IMR-90 (cell line): Measurements from ENCODE around the gene UBE2N. TPM values are rescaled to one million over a fixed set of nuclear protein-coding genes. Genes with fewer than 3 reads are reported as not detected.

Experiments used
- ATAC-seq: fragments of 200-7000 bp; cut with Tn5 transposase; 2 replicates; pipeline ENCODE4 v1.9.1; 2020; ENCODE audit warnings: low read depth, mild to moderate bottlenecking, moderate library complexity
- BruUV-seq: library from RNA; stranded (reverse); fragments of 400-500 nt; replicated peaks from 2 replicates; lab custom pipeline; 2021; lab: Mats Ljungman, UMichigan
- CTCF ChIA-PET: fragments of 300-600 bp; formaldehyde crosslinking; extraction: SDS; loops from one replicate; lab custom pipeline; 2021; ENCODE audit warnings: antibody characterized with exemption; lab: Yijun Ruan, JAX
- POLR2A ChIA-PET: fragments of 300-600 bp; sonication (Branson Sonifier 250); formaldehyde crosslinking; loops from one replicate; lab custom pipeline; 2022; ENCODE audit warnings: antibody characterized with exemption; ENCODE audit not compliant: unreplicated experiment; lab: Charles Lee
- DNase-seq: peaks from one replicate; pipeline ENCODE4 v3.0.0; 2013
- H2AFZ ChIP-seq: replicated peaks from 2 replicates; pipeline ENCODE3; 2013; ENCODE audit warnings: low read length, mild to moderate bottlenecking; ENCODE audit not compliant: poor library complexity
- H2AK5ac ChIP-seq: 2 replicates; pipeline ENCODE4 v1.6.1; 2013; ENCODE audit warnings: low read depth, low read length, inconsistent platforms
- H2AK9ac ChIP-seq: replicated peaks from 2 replicates; pipeline ENCODE3; 2013; ENCODE audit warnings: mild to moderate bottlenecking, low read depth, low read length, moderate library complexity; ENCODE audit not compliant: poor library complexity
- H2BK120ac ChIP-seq: 2 replicates; pipeline ENCODE4 v1.6.1; 2013; ENCODE audit warnings: low read depth, low read length, inconsistent platforms
- H2BK15ac ChIP-seq: 3 replicates; pipeline ENCODE4 v1.6.1; 2013; ENCODE audit warnings: low read depth, low read length, inconsistent platforms
- H2BK20ac ChIP-seq: 2 replicates; pipeline ENCODE4 v1.6.1; 2013; ENCODE audit warnings: low read depth, mild to moderate bottlenecking, inconsistent platforms, low read length, moderate library complexity
- H2BK5ac ChIP-seq: 2 replicates; pipeline ENCODE4 v1.6.1; 2013; ENCODE audit warnings: mild to moderate bottlenecking, low read depth, low read length, inconsistent platforms; ENCODE audit not compliant: poor library complexity, severe bottlenecking
- H3K14ac ChIP-seq: replicated peaks from 2 replicates; pipeline ENCODE4 v1.6.1; 2013; ENCODE audit warnings: low read depth, low read length, inconsistent platforms
- H3K18ac ChIP-seq: 2 replicates; pipeline ENCODE4 v1.6.1; 2013; ENCODE audit warnings: low read depth, low read length, control low read depth
- H3K23ac ChIP-seq: 2 replicates; pipeline ENCODE4 v1.6.1; 2013; ENCODE audit warnings: low read depth, low read length, inconsistent platforms
- H3K27ac ChIP-seq: 2 replicates; pipeline ENCODE4 v1.5.1; 2013; ENCODE audit warnings: mild to moderate bottlenecking, control low read depth, low read length; ENCODE audit not compliant: insufficient read depth
- H3K27me3 ChIP-seq: 2 replicates; pipeline ENCODE4 v1.6.1; 2013; ENCODE audit warnings: low read length; ENCODE audit not compliant: control insufficient read depth, insufficient read depth
- H3K36me3 ChIP-seq: 2 replicates; pipeline ENCODE4 v1.6.1; 2013; ENCODE audit warnings: low read length, mixed read lengths; ENCODE audit not compliant: control insufficient read depth, insufficient read depth
- H3K4ac ChIP-seq: 2 replicates; pipeline ENCODE4 v1.6.1; 2013; ENCODE audit warnings: low read depth, low read length, inconsistent platforms
- H3K4me1 ChIP-seq: 2 replicates; pipeline ENCODE4 v1.6.1; 2013; ENCODE audit warnings: low read length, mixed read lengths; ENCODE audit not compliant: control insufficient read depth, insufficient read depth
- H3K4me2 ChIP-seq: 2 replicates; pipeline ENCODE4 v1.6.1; 2013; ENCODE audit warnings: low read depth, mild to moderate bottlenecking, control low read depth, low read length, moderate library complexity
- H3K4me3 ChIP-seq: 2 replicates; pipeline ENCODE4 v1.5.1; 2013; ENCODE audit warnings: low read depth, mild to moderate bottlenecking, control low read depth, low read length, moderate library complexity; ENCODE audit not compliant: insufficient read depth
- H3K56ac ChIP-seq: 2 replicates; pipeline ENCODE4 v1.6.1; 2013; ENCODE audit warnings: low read length, inconsistent platforms; ENCODE audit not compliant: insufficient read depth; ENCODE audit errors: extremely low read depth
- H3K79me1 ChIP-seq, 2 experiments: 2 replicates each; pipeline ENCODE4 v1.6.1; 2013; ENCODE audit warnings: low read length in 2 of 2, inconsistent platforms in 1 of 2, low read depth in 1 of 2
- H3K9ac ChIP-seq: 2 replicates; pipeline ENCODE4 v1.6.1; 2013; ENCODE audit warnings: low read depth, low read length, control low read depth
- H3K9me1 ChIP-seq: 2 replicates; pipeline ENCODE4 v1.6.1; 2013; ENCODE audit warnings: low read length, inconsistent platforms; ENCODE audit not compliant: insufficient read depth
- H3K9me3 ChIP-seq: 2 replicates; pipeline ENCODE4 v1.6.1; 2013; ENCODE audit warnings: low read length; ENCODE audit not compliant: control insufficient read depth, insufficient read depth
- H4K20me1 ChIP-seq: 2 replicates; pipeline ENCODE4 v1.6.1; 2013; ENCODE audit warnings: low read length, inconsistent platforms; ENCODE audit not compliant: insufficient read depth
- H4K5ac ChIP-seq: 2 replicates; pipeline ENCODE4 v1.6.1; 2013; ENCODE audit warnings: mild to moderate bottlenecking, low read depth, low read length, control low read depth
- H4K8ac ChIP-seq, 2 experiments: 2 replicates each; pipeline ENCODE4 v1.6.1; 2013; ENCODE audit warnings: low read depth in 2 of 2, low read length in 2 of 2, control low read depth in 1 of 2, inconsistent platforms in 1 of 2
- H4K91ac ChIP-seq: 2 replicates; pipeline ENCODE4 v1.6.1; 2013; ENCODE audit warnings: low read depth, low read length, inconsistent platforms; ENCODE audit not compliant: insufficient read depth
- BHLHE40 ChIP-seq: fragments of 150-350 bp; IDR thresholded peaks from 2 replicates; pipeline ENCODE4 v1.6.1; 2016; ENCODE audit warnings: mild to moderate bottlenecking, low read depth, low read length
- ELK1 ChIP-seq: fragments of 150-350 bp; IDR thresholded peaks from 2 replicates; pipeline ENCODE4 v1.6.1; 2016; ENCODE audit warnings: low read depth, mild to moderate bottlenecking, low read length, moderate library complexity, borderline replicate concordance
- MAFK ChIP-seq: IDR thresholded peaks from 2 replicates; pipeline ENCODE4 v1.6.1; 2012; ENCODE audit warnings: low read depth, low read length, improper control_type of control experiment
- MAZ ChIP-seq: IDR thresholded peaks from 2 replicates; pipeline ENCODE4 v1.6.1; 2012; ENCODE audit warnings: low read depth, mild to moderate bottlenecking, low read length, improper control_type of control experiment, moderate library complexity, borderline replicate concordance
- MXI1 ChIP-seq: IDR thresholded peaks from 2 replicates; pipeline ENCODE4 v1.6.1; 2012; ENCODE audit warnings: low read depth, mild to moderate bottlenecking, low read length, moderate library complexity, borderline replicate concordance
- POLR2A ChIP-seq: IDR thresholded peaks from 2 replicates; pipeline ENCODE4 v1.6.1; 2012; ENCODE audit warnings: mild to moderate bottlenecking, low read depth, low read length
- RCOR1 ChIP-seq: IDR thresholded peaks from 2 replicates; pipeline ENCODE4 v1.6.1; 2012; ENCODE audit warnings: mild to moderate bottlenecking, low read length, improper control_type of control experiment; ENCODE audit not compliant: insufficient replicate concordance
- WGBS, 2 experiments: methylation state at CpG; one replicate each; pipeline versions ENCODE4 v1.1.5 to v1.1.7; 2013; ENCODE audit warnings: missing lambda C conversion rate in 2 of 2; ENCODE audit not compliant: insufficient read length in 1 of 2; ENCODE audit errors: extremely low coverage in 2 of 2; 5-methylcytosine and 5-hydroxymethylcytosine counted together
- dilution Hi-C: fragments of 300-500 bp; cut with HindIII; formaldehyde crosslinking; loops from one replicate; pipeline ENCODE4 v1.14.3; 2018; ENCODE audit warnings: low sequenced_read_pairs; ENCODE audit not compliant: unreplicated experiment
- in situ Hi-C: fragments of 300-500 bp; cut with MboI; formaldehyde crosslinking; loops from 3 replicates; pipeline ENCODE4 v1.14.3; 2019; ENCODE audit warnings: low sequenced_read_pairs, inconsistent platforms, mixed read lengths
- intact Hi-C: fragments of 100-400 bp; cut with micrococcal nuclease; formaldehyde crosslinking; loops from 2 replicates; pipeline ENCODE4 v1.10.0; 2022
- microRNA-seq, 2 experiments: library from miRNA; stranded (forward) in 1 of 2; unstranded in 1 of 2; fragments of 10-50 nt in 1 of 2; fragments of <30 nt in 1 of 2; gene quantifications in 1 of 2; microRNA quantifications in 1 of 2; one replicate each; pipeline versions ENCODE3 to v1.1.0; 2013 to 2020; ENCODE audit not compliant: insufficient read depth in 1 of 2, insufficient read length in 1 of 2, unreplicated experiment in 1 of 2
- polyA plus RNA-seq, 3 experiments: library from polyadenylated mRNA; depleted of rRNA; stranded (reverse); fragments of >200 nt; gene quantifications; 2 replicates each; pipeline ENCODE4 v1.2.3, GENCODE V29; 2012; ENCODE audit warnings: low replicate concordance in 1 of 3
- small RNA-seq, 5 experiments: library from RNA; depleted of rRNA; stranded (forward); fragments of <200 nt; gene quantifications; one replicate each; pipeline ENCODE3, GENCODE V24; 2012
- total RNA-seq: library from RNA; depleted of rRNA; stranded (reverse); fragments of >200 nt; gene quantifications from 2 replicates; pipeline ENCODE4 v1.2.3, GENCODE V29; 2012; rRNA removed

The UBE2N gene
- total and polyA plus RNA-seq, 2 of the 4 experiments (the other 2 are of a cell fraction): 64.5 to 103 TPM

DNA sequence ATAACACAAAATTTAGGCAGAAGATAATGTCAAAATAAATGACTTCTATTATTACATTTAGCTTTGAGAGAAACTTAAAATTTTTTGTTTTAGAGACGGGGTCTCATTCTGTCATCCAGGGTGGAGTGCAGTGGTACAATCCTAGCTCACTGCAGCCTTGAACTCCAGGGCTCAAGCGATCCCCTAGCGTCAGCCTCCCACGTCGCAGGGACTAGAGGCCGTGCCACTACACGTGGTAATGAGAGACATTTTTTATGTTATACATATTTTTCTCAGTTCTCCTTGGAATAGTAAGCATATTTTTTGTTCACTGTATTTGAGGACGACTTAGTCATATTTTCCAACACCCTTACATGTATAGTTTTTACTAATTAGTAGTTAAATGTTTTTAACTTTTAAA lies 85.5 kb downstream of the UBE2N start:
- Histone ChIP-seq H3K56ac (no peak overlapping the region), H3K27me3 (no peaks in the 10 kb centered on the region), H2AFZ (no peak overlapping the region), H3K27ac (no peak overlapping the region), H2AK5ac (no peak overlapping the region), H3K14ac (no peak overlapping the region), H3K9ac (no peak overlapping the region), H3K9me1 (no peaks in the 10 kb centered on the region), H3K36me3 (no peaks in the 10 kb centered on the region), H2BK20ac (no peak overlapping the region), H4K91ac (no peak overlapping the region), H3K4ac (no peak overlapping the region), H2AK9ac (no peak overlapping the region), H3K18ac (no peak overlapping the region), H4K5ac (no peak overlapping the region), H3K23ac (no peak overlapping the region), H4K8ac (no peak overlapping the region), H4K20me1 (no peaks in the 10 kb centered on the region), H3K4me2 (no peak overlapping the region), H2BK5ac (no peak overlapping the region), H3K4me1 (no peaks in the 10 kb centered on the region; the same call in 1 of the 2 replicates), H3K79me1 (no peaks in the 10 kb centered on the region), H2BK120ac (no peak overlapping the region), H2BK15ac (no peak overlapping the region), H3K9me3 (no peaks in the 10 kb centered on the region), H3K4me3 (no peak overlapping the region)
- DNase-seq (no peak), ATAC-seq (no peak)
- POLR2A ChIA-PET: no interaction called here
- CTCF ChIA-PET: interaction anchor here (1.8 kb wide), 1 partner anchor 17 kb away, joined by 4 read pairs; no protein-coding TSS in a partner anchor
- no TSS peak for BruUV-seq
- TF ChIP-seq BHLHE40 (no peak), POLR2A (no peak), MAZ (no peak), MAFK (no peak), MXI1 (no peak), ELK1 (no peak), RCOR1 (no peak)
- WGBS, 2 experiments: no CpG with 5 or more reads among the region's 8 CpGs
- in situ Hi-C loops (no loop called here), intact Hi-C loops (no loop called here), dilution Hi-C loops (no loop called here)

Small RNA genes lying within 50 kb of the gene (microRNA-seq; reads per million reads assigned to microRNA genes)
- gene RF00019 (ENCODE audit: insufficient read depth, insufficient read length): not detected

Small RNA genes lying within 50 kb of the gene (small RNA-seq; reads per million reads assigned to genes)
- 0 reads per million in 5 experiments for gene RF00019

Other genes starting within 250 kb of the UBE2N start
- 25.6 and 61.9 TPM in 2 replicates for gene NUDT4, start 64.0 kb downstream of the UBE2N start, total RNA-seq
- gene NUDT4, start 64.0 kb downstream of the UBE2N start, polyA plus RNA-seq (2012; rRNA removed): 17.8 and 23.6 TPM in 2 replicates
- 90.7 and 124 TPM in 2 replicates for gene MRPL42, start 25.6 kb upstream of the UBE2N start, total RNA-seq
- gene MRPL42, start 25.6 kb upstream of the UBE2N start, polyA plus RNA-seq (2012; rRNA removed): 48.0 and 64.2 TPM in 2 replicates
- gene SOCS2, start 130.7 kb upstream of the UBE2N start, total RNA-seq: 12.0 and 19.4 TPM in 2 replicates
- 12.4 and 13.5 TPM in 2 replicates for gene SOCS2, start 130.7 kb upstream of the UBE2N start, polyA plus RNA-seq (2012; rRNA removed)
- 12.2 and 14.0 TPM in 2 replicates for gene CRADD, start 235.4 kb upstream of the UBE2N start, total RNA-seq
- gene CRADD, start 235.4 kb upstream of the UBE2N start, polyA plus RNA-seq (2012; rRNA removed): 10.9 and 11.1 TPM in 2 replicates